Stimulated activated CD4-positive, alpha-beta T cell treated with anti-CD3 and anti-CD28 coated beads, TNF-alpha, amount 100 ng/mL, for 4 hours (primary cell): ENCODE data around the gene SVBP.

Source experiments
- DNase-seq, 3 experiments: peaks; one replicate each; pipeline ENCODE4 v3.0.0-alpha.2; 2020; ENCODE audit warnings: low read depth in 3 of 3

SVBP gene

DNA sequence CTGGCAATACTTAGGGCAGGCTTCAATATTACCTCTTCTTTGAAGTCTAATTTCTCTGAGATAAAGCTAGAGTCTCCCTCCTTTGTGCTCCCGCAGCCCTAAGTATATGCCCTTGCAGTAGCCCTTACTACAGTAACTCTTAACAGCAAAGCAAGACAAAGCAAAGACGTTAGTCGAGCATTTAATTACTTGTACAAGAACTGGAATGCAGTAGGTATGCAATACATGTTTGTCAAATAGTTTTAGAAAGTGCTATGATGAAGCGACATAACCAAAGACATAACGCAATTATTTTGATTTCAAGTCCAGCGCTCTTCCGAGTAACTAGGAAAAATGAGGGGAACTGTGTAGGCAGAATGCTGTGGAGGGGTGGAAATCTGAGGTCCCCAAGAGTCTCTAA, 51.9 kb downstream of the SVBP start:
- no peak for DNase-seq

- no peak for DNase-seq
Observed at GRCh38 chr1:42762269-42762668, 54.9 kb downstream of the SVBP start.

- DNase-seq, result no peak
Observed at GRCh38 chr1:42761567-42761966, 55.6 kb downstream of the SVBP start.

DNA sequence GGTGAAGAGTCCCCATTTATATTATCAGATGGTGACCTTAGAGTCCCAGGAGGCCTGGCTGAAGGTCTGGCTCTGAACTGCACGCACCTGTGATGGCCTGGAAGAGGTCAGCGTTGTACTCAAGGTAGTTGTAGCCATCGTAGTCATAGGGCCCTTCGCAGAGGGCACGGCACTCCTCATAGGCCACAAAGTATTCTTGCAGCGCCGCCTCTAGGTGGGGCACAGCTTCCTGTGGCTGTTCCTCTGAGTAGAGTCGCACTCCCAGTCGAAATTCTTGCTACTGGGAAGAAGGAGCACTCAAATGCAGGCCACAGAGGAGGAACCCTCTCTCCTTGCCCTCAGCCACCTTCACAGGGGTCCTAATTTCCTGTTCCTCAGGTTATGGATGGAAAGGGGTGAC, 58.1 kb downstream of the SVBP start:
- no peak for DNase-seq

- DNase-seq, result no peak
Observed at GRCh38 chr1:42758641-42759040, 58.6 kb downstream of the SVBP start.

DNA sequence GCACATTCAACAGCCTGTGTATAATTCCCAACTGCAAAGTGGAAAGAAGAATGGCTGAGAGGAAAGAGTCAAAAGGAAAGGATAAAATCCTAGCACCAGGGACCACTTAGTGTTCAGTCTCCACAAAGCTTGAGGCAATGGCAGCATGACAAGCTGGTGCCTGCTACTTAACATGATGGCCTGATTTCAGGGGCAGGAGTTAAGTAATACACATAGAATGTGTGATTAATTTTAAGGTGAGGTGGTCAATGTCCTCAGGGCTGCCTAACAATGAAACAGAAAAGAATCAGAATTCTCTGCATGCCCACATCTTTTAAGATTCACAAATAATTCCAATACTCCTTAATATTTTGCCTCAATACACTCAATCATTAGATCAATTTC, 59.3 kb downstream of the SVBP start:
- no peak for DNase-seq
